Measurements from ENCODE around the gene FAM81B.

DNA sequence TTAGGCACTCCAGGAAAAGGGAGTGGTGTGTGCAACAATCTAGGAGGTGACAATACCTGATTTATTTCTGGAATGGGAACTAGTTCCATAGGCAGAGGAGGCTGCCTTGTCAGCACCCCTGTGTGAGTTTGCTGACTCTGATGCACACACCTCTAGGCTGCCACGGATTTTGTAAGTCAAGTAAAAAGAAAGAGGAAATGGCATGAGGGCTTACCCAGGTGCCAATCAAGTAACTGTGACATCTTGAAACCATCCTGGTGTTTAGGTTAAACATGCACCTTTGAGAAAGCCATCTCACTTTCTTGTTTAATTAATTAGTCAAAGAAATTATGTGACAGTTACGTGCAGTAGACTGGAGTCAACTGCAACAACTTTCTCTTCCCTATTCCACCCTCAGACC is 32.3 kb upstream of the FAM81B start:
- TF ChIP-seq CTCF (IDR thresholded peaks at IDR 0.05) (no peak), POLR2A (IDR thresholded peaks at IDR 0.05) (no peak), POLR2AphosphoS5 (IDR thresholded peaks at IDR 0.05) (no peak)
